COLO668 (cell line): ENCODE data around the gene GCDH.

Source experiments
- DNase-seq: peaks from one replicate; lab custom pipeline; 2025; ENCODE audit not compliant: unreplicated experiment; lab: John Stamatoyannopoulos, UW

GCDH gene

GRCh38 chr19:12938779-12939601 is 48.0 kb downstream of the GCDH start:
- DNase-seq = peak; percentile 54

GRCh38 chr19:12939975-12940423 is 49.0 kb downstream of the GCDH start:
- no peak for DNase-seq

GRCh38 chr19:12940897-12941296 is 49.9 kb downstream of the GCDH start:
- DNase-seq = no peak

- DNase-seq = no peak
Observed at GRCh38 chr19:12943437-12944044, 52.6 kb downstream of the GCDH start.

GRCh38 chr19:12944104-12944674 is 53.2 kb downstream of the GCDH start:
- DNase-seq = no peak

GRCh38 chr19:12945479-12946091 is 54.6 kb downstream of the GCDH start, which contains the start of gene RAD23A:
RAD23A (plus strand) TSS chr19:12945862; CDS start chr19:12945949, 87 bp downstream.
- peak; percentile 99 for DNase-seq

GRCh38 chr19:12946092-12946721 is 55.2 kb downstream of the GCDH start:
- DNase-seq = peak; percentile 88

- DNase-seq = peak; percentile 14
Observed at GRCh38 chr19:12946731-12947496, 56.0 kb downstream of the GCDH start.

- DNase-seq = no peak
Observed at GRCh38 chr19:12947702-12948611, 57.0 kb downstream of the GCDH start.

GRCh38 chr19:12948612-12949362 is 57.8 kb downstream of the GCDH start:
- no peak for DNase-seq
